T-helper 2 cell treated with Interferon-gamma antibody and Interleukin-4, amounts not matched to agents 5 μg/mL and 100 μg/mL, for 36 hours (primary cell): ENCODE results near the gene PLS1.

Source experiments
- DNase-seq: peaks from one replicate; pipeline ENCODE4 v3.0.0; 2021; ENCODE audit warnings: low spot score
- H3K27ac Mint-ChIP-seq: one replicate; pipeline ENCODE4 v1.8.0; 2021; ENCODE audit warnings: mild to moderate bottlenecking, mixed read lengths
- H3K27me3 Mint-ChIP-seq: one replicate; pipeline ENCODE4 v1.8.0; 2021; ENCODE audit warnings: low read depth, mixed read lengths
- H3K36me3 Mint-ChIP-seq: one replicate; pipeline ENCODE4 v1.8.0; 2021; ENCODE audit warnings: low read depth, mixed read lengths
- H3K4me1 Mint-ChIP-seq: one replicate; pipeline ENCODE4 v1.8.0; 2021; ENCODE audit warnings: low read depth, mixed read lengths
- H3K4me3 Mint-ChIP-seq: one replicate; pipeline ENCODE4 v1.8.0; 2022; ENCODE audit warnings: mild to moderate bottlenecking, moderate library complexity, mixed read lengths
- H3K9me3 Mint-ChIP-seq: one replicate; pipeline ENCODE4 v1.8.0; 2021; ENCODE audit warnings: mixed read lengths

The PLS1 gene

GRCh38 chr3:142754494-142754893 is 158.3 kb downstream of the PLS1 start:
- Mint-ChIP-seq H3K27ac (no peak overlapping the region), H3K27me3 (no peaks in the 10 kb centered on the region), H3K4me3 (no peak overlapping the region), H3K36me3 (no peaks in the 10 kb centered on the region), H3K9me3 (no peaks in the 10 kb centered on the region), H3K4me1 (no peaks in the 10 kb centered on the region)
- no peak for DNase-seq
